ENCODE data around the gene DGKG. TPM values are rescaled to one million over a fixed set of nuclear protein-coding genes. Genes with fewer than 3 reads are reported as not detected.

Gene DGKG
- total RNA-seq, 1 donor from 2014 or later, result 2.2 TPM

DNA sequence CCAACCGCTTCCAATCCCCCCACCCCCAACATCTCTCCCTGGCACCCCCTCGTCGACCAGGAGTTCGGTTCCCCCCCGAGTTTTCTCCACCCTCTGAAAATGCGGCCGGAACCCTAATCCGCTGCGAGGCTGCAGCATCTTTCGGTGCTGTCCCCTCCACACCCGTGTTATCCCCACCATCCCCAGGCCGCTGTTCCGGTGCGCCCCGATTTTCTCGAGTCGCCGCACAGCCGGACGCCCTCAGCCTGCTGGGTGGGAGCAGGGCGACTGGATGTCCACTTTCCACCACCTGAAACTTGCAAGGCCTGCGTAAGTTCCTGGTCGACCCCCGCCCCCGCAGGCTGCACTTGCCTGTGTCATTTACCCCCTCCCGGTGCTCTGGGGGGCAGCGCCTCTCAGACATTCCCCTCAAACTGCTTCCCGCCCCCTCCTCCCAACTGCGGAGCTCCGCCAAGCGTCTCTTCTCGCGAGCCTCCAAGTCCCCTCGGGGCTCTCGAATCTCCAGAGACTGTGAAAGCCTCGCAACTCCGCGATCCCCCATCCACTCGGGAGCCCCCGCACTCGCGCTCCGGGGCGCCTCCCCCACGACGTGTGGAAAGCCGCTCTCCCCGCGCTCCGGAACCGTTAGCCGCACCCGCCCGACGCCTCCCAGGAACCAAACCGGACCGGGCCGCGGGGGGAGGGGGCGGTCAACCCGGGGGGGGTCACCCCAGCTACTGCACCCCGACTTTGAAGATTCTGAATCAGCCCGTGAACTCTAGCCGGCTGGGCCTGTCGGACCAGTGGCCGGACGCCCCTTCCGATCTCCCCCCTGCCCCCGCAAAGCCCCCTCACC is 253.7 kb downstream of the DGKG start:
- DNase-seq, result peak; percentile 78

- peak; percentile 90 for DNase-seq
These were observed 254.6 kb downstream of the DGKG start for GRCh38 chr3:186107215-186108105.

- no peak for DNase-seq
These were observed 256.5 kb downstream of the DGKG start for GRCh38 chr3:186105543-186105942.

GRCh38 chr3:186102687-186103086 is 259.3 kb downstream of the DGKG start:
- DNase-seq, result peak; percentile 32

DNA sequence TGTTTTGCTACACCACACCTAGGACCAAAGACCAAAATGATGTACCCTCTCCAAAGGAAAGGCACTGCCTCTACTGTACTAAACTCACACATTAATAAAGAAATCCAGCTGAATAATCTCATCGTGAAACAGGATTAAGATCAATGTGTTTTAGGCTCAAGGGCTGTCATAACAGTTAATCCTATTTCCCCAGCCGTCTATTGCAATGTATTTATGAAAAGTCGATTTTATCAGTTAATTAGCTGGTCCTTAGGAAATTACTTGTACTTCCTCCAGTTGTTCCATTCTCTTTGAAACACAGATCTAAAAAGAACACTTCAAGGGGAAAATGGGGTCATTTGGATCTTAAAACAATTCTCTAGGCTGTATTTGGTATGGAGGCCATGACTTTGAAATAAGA is 261.6 kb downstream of the DGKG start:
- no peak for DNase-seq

GRCh38 chr3:186099178-186099577 is 262.9 kb downstream of the DGKG start:
- DNase-seq, result peak; percentile 90

DNA sequence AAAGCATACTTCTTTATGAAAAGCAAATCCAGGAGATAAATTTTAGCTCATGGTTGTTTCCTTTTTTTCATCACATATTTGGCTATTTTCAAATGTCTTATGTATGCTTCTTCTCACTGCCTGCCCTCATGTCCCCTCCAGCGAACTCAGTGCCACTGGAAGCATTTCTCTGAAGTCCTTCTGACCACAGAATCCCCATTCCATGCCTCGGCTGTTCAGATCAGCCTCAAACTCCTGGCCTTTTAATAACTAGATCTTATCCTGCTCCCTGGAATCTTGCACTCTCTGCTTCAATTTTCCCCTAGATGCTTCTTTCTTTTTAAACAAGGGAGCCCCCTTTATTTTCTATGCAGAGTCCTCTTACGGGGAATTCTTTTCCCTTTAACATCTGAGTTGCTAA is 263.3 kb downstream of the DGKG start:
- DNase-seq, result no peak

DNA sequence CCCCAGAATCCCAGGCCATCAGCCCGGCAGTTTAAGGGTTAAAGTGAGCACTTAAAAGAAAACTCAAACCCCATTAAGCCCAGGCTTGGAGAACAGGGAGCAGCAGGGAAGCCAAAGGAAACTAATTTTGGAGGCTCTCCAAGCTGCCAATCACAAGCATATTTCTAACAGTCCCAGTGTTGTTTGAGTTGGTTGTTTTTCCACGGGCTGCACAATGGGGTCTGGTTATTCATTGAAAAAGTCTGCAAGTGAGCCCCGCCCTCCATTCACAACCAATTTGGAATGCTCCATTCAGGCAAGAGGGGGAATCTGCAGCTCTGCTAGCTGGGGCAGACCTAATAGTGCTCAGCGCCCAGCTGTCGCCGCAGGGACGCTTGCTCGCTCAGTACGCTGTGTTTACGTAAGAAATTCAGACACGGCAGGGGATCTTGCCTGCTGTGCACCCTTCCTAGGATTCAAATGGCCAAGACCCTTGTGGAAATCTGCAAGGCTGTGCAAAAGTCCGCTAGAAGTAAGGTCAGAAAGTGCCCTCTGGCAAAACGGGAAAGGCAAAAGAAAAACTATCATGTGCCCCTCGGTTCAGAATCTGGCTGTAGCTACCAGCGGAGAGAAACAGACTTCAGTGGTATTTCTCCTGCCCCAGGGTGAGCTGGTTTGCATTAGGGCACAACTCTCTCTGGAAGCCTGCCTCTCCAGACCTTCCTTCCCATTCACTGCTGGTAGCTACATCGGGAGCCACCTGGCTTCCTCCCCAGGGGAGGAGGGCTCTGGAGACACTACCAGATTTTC is 264.2 kb downstream of the DGKG start:
- DNase-seq, result peak; percentile 97

DNA sequence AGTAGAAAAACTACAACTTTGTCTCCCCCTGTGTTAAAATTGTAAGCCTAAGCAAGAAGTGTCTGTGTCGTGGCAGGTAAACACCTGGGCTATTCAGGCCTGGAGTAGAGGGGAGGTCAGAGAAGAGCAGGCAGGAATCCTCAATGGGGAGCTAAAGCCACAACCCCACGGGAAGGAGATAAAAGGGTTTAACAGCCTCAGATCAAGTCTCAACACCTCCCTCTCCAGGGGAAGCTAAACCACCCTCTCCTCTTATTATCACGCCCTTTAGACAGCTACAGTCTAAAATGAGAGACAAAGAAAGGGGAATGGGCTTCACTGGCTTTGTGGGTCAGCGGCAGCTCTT is 264.7 kb downstream of the DGKG start:
- no peak for DNase-seq

Other genes with a start within 250 kb of the DGKG start
- gene CRYGS, start 182.1 kb upstream of the DGKG start, total RNA-seq, result 0.62 TPM
- 15.4 TPM for gene TBCCD1, start 205.1 kb upstream of the DGKG start, total RNA-seq
- 45.7 TPM for gene DNAJB11, start 208.5 kb upstream of the DGKG start, total RNA-seq